A204.1 (cell line): ENCODE measurements around the gene MACROD1.

Source experiments
- FAIRE-seq: peaks from 2 replicates; lab custom pipeline; 2012; peaks lifted over from hg19 to GRCh38; lab: Jason Lieb, UNC

MACROD1 gene

GRCh38 chr11:64150481-64151239 is 15.3 kb downstream of the MACROD1 start:
- FAIRE-seq, result no peak

GRCh38 chr11:64150051-64150450 is 15.9 kb downstream of the MACROD1 start:
- FAIRE-seq, result no peak

- FAIRE-seq, result no peak
These were observed 16.8 kb downstream of the MACROD1 start for GRCh38 chr11:64148917-64149617.

DNA sequence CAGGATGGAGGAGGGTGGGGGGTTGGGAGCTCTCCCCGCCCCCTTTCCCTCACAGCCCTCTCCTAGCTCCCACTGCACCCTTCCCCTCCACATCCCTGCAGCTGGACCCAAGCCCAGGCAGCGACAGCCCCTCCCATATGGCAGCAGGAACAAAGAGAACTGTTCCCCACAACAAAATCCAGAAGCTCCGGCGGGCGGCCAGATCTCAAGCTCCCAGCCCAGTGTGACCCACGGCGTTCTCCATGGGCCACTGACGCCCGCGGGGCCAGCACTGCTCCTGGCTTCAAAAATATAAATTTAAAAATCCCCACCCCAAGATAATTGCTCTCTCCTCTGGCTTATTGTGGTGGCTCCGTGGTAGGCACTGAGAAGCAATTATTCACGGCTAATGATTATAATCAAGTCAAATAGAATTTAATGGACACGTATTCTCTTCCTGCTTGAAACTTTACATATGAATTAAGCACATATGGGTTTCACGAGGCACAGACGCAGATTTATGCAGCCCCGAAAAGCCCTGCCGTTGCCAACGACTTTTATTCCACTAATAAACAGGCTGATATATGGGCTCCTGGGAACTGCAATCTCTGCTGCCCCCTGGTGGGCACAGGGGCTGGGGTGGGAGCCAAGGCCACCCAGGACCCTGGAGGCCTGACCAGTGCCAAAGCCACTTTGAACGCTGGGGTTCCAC is 17.5 kb downstream of the MACROD1 start:
- no peak for FAIRE-seq

- no peak for FAIRE-seq
These were observed 19.6 kb downstream of the MACROD1 start for GRCh38 chr11:64146036-64146955.

DNA sequence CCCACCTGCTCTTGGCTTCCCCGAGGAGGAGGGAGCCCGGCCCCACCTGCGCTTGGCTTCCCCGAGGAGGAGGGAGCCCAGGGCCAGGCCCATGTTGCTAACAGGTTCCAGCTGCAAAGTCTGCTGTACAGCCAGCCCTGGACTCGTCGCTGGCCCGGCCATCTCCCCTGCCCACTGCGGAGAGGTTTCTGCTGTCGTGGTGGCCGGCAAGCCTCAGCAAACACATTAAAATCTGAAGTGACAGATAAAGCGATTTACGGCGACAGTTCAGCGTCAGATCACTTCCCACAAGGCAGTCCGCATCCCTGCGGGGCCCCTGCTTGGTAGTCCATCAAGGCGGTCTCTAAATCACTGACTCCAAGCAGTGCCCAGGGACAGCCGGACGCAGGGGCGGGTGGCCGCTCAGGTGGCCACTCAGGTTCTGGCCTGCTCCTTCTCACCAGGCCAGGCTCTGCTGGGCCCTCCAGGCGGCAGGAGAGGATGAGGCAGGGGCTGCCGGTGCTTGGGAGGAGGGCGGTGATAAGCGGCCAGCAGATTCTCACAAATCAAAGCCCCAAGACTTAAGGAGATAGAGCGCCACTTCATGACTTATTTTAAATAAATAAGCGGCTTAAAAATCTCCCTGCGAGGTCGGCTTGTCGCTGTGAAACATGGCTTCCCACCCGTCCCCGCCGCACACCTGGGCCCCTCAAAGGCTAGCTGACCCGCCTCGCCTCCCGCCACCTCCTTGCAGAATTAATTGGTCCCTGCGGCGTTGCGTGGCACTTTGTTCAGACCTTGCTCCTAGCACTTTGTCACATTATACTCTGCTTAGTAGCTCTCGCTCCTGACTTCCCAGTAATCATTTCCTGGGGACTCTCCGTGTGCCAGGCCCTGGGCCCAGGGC is 21.1 kb downstream of the MACROD1 start:
- no peak for FAIRE-seq

DNA sequence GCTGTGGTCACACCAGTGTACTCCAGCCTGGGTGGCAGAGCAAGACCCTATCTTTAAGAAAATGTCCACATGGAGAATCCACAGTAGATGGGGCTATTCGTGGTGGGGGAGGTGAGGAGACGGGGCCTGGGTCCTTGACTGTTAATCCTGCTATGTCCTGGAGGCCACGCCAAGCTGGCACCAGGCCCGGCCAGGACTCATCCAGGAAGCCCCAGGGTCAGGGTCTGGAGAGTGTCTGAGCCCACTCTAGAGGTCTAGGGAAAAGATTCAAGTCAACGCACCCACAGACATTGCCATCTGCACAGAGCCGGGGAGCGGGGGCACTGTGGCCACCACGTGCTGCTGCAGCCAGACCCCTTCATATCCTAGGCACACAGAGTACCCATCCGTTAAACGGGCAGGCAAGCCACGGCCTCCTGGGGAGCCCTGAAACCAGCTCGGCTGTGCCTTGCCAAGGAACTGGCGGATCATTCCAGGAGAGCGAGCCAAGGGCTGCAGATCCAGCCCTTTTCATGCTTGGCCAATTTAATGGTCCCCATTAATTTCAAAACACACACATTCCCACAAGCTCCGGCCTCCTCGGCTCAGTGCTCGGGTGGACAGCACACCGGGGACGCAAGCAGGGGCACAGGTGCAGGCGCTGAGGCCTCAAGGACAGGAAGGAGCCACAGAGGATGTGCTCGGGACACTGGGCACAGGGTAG is 24.7 kb downstream of the MACROD1 start:
- FAIRE-seq, result no peak

DNA sequence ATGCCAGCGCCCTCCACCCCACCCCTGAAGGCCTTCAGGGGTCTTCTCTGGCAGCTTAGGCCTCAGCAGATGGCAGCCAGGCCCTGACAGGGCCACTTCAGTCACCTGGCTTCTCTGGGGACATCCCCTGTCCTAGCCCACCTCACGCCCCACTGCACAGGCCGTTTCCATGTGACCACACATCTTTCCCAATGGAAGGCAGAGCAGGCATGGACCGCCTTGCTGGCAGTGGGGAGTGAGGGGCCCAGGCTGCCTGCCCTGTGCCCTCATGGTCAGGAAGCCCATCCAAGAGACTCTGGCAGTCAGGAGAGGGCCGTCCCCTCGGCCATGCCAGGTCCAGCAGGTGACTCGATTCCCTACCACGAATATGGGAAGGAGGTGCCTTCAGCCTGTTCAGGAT is 25.8 kb downstream of the MACROD1 start:
- no peak for FAIRE-seq

GRCh38 chr11:64139049-64139448 is 26.9 kb downstream of the MACROD1 start:
- FAIRE-seq, result no peak

DNA sequence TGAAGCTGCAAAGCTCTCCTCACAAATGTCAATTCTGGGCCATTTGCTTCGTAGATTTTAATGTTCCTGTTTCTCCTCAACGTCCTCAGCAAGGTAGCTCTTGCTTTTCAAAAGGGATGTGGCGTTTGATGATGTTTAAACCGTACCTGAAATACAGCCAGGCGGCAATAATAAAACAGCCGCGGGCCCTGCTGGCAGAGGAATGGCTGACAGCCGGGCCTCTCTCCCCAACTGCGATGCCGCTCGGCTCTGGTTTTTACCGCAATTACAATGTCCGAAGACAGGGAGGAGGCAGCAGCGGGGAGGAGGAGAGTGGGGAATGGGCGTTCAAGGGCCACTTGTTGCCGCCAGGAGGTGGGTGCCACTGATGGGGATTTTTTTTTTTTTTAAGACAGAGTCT is 27.5 kb downstream of the MACROD1 start:
- no peak for FAIRE-seq

- FAIRE-seq, result no peak
These were observed 29.0 kb downstream of the MACROD1 start for GRCh38 chr11:64136765-64137441.

DNA sequence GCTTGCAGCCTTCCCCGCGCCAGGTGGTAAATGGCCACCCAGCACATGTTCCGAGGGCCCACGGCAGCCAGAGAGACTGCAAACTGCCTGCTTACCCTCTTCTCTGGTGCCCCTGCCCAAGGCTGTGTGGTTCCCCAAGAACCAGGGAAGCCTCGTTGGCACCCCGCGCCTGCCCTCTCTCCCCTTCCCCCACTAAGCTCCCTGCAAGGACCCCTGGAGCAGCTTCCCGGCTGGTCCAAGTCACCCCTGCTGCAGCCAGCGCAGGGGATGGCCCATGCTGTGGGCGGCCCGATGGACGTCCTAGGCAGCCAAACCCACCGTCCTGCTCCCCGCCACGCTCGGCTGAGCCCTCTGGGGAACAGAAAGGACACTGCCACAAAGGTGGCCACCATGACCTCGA is 30.2 kb downstream of the MACROD1 start:
- FAIRE-seq, result no peak

DNA sequence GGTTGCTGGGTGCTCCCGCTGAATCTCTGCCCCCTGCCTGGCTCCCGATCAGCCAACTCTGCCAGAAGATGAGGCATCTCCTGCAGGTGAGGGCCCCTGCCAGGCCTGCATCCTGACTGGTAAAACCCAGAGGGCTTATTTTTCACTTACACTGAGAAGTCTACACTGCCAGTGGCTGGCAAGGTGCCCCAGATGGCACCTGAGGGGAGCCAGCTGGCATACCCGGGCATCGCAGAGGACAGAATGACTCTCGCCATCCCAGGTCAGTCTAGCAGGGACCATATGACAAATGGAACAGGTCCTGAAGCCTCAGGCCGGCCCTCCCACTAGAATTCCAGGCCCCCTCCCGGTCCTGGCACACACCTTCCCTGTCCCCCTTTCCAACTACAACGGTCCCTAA is 30.9 kb downstream of the MACROD1 start:
- no peak for FAIRE-seq

DNA sequence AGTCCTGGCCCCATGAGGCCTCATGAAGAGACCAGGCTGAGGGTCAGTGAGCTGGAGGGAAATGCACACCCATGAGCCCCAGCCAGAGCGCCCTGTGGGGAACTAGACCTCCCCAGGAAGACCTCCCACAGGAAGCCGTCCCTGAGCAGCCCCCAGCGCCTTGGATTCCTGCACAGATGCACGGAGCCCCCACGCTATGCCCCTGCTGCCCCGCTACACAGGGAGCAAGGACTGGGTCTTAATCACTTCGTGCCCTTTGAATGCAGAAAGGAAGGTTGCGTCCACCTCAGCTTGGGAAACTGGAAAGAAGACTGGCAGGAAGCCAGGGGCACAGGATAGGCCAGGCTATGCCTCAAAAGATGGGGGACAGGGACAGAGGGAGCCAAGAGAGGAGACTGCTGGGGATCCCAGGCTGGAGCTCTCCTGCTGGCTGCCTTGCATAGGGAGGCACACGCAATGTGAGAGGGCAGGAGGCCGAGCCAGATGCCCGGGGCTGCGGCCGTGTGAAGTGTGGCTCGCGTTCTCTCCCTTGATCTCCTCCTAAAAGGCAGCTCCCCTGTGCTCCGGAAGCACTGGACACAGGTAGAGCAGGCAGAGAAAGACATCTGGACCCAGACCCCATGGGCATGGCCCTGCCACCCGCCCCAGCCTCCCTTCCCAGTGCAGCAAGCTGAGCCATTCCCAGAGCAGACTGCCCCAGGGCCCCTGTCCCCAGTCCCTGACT is 32.8 kb downstream of the MACROD1 start:
- no peak for FAIRE-seq

DNA sequence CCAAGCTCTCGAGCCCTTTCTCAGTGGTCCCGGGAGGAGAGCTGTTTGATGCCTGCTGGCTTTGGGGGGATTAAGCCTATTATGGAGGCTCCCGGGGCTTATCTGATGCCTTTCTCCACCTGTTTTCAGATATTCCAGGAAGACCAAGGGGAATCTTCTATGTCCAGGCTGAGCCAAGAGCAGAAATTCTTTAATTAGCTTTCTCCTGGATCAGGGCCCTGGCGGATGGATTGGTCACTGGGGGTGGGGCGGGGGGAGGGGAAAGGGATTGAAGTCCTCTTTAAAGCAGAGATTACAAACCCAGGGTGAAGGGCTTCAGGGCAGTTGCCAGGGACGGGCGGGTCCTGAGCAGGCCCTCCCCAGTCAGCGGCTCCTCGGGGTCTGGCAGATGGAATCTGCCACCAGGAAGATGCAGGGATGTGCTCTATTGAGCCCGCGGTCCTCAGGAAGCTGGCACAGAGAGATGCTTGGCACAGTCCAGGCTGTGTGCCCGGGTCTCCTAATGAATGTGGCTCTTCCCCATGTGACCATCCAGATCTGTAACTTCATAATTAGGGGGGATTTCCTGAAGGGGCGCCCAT is 33.6 kb downstream of the MACROD1 start:
- no peak for FAIRE-seq

DNA sequence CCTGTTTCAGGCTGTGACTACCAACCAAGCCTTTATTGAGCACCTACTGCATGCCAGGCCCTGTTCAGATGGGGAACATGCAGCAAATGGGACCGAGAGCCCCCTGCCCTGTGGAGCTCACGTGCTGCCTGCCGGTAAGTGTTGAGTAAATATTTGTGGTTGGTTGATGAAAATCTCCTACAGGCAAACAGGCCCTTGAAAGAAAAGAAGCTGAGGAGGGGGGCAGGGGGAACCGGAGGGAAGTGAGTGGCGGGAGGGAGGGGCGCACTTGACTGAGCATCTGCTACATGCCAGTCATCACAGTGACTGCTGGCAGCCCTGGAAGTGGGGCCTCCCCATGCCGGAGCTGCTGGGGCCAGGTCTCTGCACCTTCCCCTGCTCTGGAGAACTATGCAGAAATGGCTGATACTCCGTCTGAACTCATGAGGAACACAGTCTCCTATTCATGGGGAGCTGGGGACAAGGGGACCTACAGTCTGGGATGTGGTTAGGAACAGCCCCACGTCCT is 34.2 kb downstream of the MACROD1 start:
- no peak for FAIRE-seq

DNA sequence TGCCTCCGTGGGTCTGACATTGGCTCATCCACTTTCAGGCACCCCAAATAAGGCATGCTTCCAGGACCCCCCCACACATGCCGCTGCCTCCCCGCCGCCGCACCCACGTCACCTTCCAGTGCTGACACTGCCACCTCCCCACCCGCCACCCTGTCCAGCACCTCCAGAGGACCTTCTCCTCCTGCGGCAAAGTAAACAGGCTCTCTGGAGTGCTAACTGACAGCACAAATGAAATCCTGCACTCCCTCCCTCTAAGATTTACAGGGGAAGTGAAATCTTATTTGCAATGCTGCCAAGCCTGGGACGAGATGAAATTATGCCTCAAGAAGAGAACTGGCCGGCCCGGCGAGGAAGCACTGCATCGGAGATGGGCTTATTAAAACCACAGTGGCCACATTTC is 35.3 kb downstream of the MACROD1 start:
- no peak for FAIRE-seq

DNA sequence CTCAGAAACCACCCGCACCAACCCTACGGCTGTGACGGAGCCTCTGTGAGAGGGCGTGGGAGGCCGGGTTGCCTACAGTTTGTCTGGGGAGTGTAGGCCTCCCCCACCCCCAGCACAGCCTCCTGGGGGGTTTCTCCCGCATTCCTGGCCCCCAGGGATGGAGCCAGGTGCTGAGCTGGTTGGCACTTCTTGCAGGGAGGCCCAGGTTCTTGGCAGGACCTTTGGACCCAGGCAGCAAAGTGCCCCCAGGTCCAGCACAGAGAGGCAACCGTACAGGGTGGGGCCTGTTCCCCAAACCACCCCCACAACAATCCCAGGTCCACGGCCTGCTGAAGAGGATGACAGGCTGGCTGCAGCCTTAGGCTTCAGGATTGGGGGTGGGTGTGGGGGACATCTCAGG is 36.5 kb downstream of the MACROD1 start:
- no peak for FAIRE-seq
